Upper lobe of left lung (tissue), 6 donors: ENCODE data around the gene ASPHD1. TPM values are rescaled to one million over a fixed set of nuclear protein-coding genes. Genes with fewer than 3 reads are reported as not detected.

Source experiments
- total RNA-seq, 6 donors: library from RNA; depleted of rRNA in 4 of 6; stranded (reverse); fragments of >200 nt in 4 of 6; gene quantifications; one replicate each; pipeline versions ENCODE4 v1.1.0 to v1.2.1, GENCODE V29; 2016 to 2021
- donor health status: DM: no; HTN: no; CAD: no; lungs with moderate emphysema.
- donor health status: DM: no; HTN: yes; CAD: no; lungs with severe emphysema.

The ASPHD1 gene
- total RNA-seq, 6 donors from 2014 or later = 0.78 to 4.2 (median 2.4) TPM; not detected in 1

Other genes with a start within 250 kb of the ASPHD1 start
- gene SPN, start 237.2 kb upstream of the ASPHD1 start, total RNA-seq = 100 to 1,000 TPM in 1 of 6 donors, 10 to 100 TPM in 5; 16.8 to 112 (median 39.7) TPM
- gene QPRT, start 221.3 kb upstream of the ASPHD1 start, total RNA-seq = 10 to 100 TPM in 3 of 6 donors, 1 to 10 TPM in 3; 4.8 to 17.8 (median 9.8) TPM
- 10 to 100 TPM in 3 of 6 donors, 1 to 10 TPM in 3; 2.4 to 17.3 (median 7.5) TPM for gene C16orf54, start 154.5 kb upstream of the ASPHD1 start, total RNA-seq
- gene ZG16, start 122.2 kb upstream of the ASPHD1 start, total RNA-seq = under 1 TPM in 1 of 6 donors, not detected in 5; 0.11 TPM
- 10 to 100 TPM in 5 of 6 donors, 1 to 10 TPM in 1; 9.1 to 43.5 (median 26.6) TPM for gene KIF22, start 109.7 kb upstream of the ASPHD1 start, total RNA-seq
- 100 to 1,000 TPM in 5 of 6 donors, 10 to 100 TPM in 1; 83.7 to 232 (median 165) TPM for gene MAZ, start 94.0 kb upstream of the ASPHD1 start, total RNA-seq
- 10 to 100 TPM in 2 of 6 donors, 1 to 10 TPM in 4; 1.4 to 13.6 (median 2.5) TPM for gene PRRT2, start 88.3 kb upstream of the ASPHD1 start, total RNA-seq
- 10 to 100 TPM; 22.6 to 49.5 (median 34.6) TPM for gene PAGR1, start 84.3 kb upstream of the ASPHD1 start, total RNA-seq
- 100 to 1,000 TPM; 260 to 411 (median 312) TPM for gene MVP, start 80.0 kb upstream of the ASPHD1 start, total RNA-seq
- gene CDIPT, start 37.3 kb upstream of the ASPHD1 start, total RNA-seq = 100 to 1,000 TPM in 1 of 6 donors, 10 to 100 TPM in 5; 60.3 to 119 (median 94.4) TPM
- 10 to 100 TPM in 3 of 6 donors, 1 to 10 TPM in 3; 4.2 to 13.5 (median 8.2) TPM for gene SEZ6L2, start 938 bp upstream of the ASPHD1 start, total RNA-seq
- gene KCTD13, start 25.7 kb downstream of the ASPHD1 start, total RNA-seq = 10 to 100 TPM; 15.5 to 71.2 (median 24.4) TPM
- 100 to 1,000 TPM in 5 of 6 donors, 10 to 100 TPM in 1; 95.4 to 187 (median 139) TPM for gene TMEM219, start 61.6 kb downstream of the ASPHD1 start, total RNA-seq
- 100 to 1,000 TPM in 2 of 6 donors, 10 to 100 TPM in 4; 70.2 to 195 (median 81.5) TPM for gene TAOK2, start 73.4 kb downstream of the ASPHD1 start, total RNA-seq
- 10 to 100 TPM; 11.5 to 28.2 (median 25.0) TPM for gene HIRIP3, start 95.1 kb downstream of the ASPHD1 start, total RNA-seq
- 10 to 100 TPM; 29.5 to 82.8 (median 55.7) TPM for gene INO80E, start 95.8 kb downstream of the ASPHD1 start, total RNA-seq
- gene DOC2A, start 110.5 kb downstream of the ASPHD1 start, total RNA-seq = 10 to 100 TPM in 1 of 6 donors, 1 to 10 TPM in 5; 1.2 to 11.0 (median 6.5) TPM
- gene C16orf92, start 122.7 kb downstream of the ASPHD1 start, total RNA-seq = not detected
- gene TLCD3B, start 130.8 kb downstream of the ASPHD1 start, total RNA-seq = under 1 TPM in 1 of 6 donors, not detected in 5; 0.14 TPM
- gene ALDOA, start 165.3 kb downstream of the ASPHD1 start, total RNA-seq = 100 to 1,000 TPM; 303 to 964 (median 731) TPM
- gene PPP4C, start 175.5 kb downstream of the ASPHD1 start, total RNA-seq = 10 to 100 TPM; 44.4 to 99.4 (median 80.0) TPM
- gene TBX6, start 191.4 kb downstream of the ASPHD1 start, total RNA-seq = 1 to 10 TPM in 5 of 6 donors, under 1 TPM in 1; 0.69 to 9.4 (median 1.4) TPM
- 100 to 1,000 TPM in 4 of 6 donors, 10 to 100 TPM in 2; 81.5 to 228 (median 116) TPM for gene YPEL3, start 195.7 kb downstream of the ASPHD1 start, total RNA-seq
- 10 to 100 TPM in 2 of 6 donors, 1 to 10 TPM in 4; 1.1 to 17.8 (median 5.4) TPM for gene GDPD3, start 213.0 kb downstream of the ASPHD1 start, total RNA-seq
- 100 to 1,000 TPM in 2 of 6 donors, 10 to 100 TPM in 4; 48.9 to 120 (median 76.0) TPM for gene MAPK3, start 222.7 kb downstream of the ASPHD1 start, total RNA-seq